ENCODE data around the gene COPRS.
"Not testable (repeated sequence)": the region's sequence is repeated elsewhere in the genome, so short reads cannot be mapped to it uniquely, and the experiment has no call there.

GRCh38 chr17:31828955-31829354 lies 30.1 kb downstream of the COPRS start:
- not testable (repeated sequence) for TF ChIP-seq CTCF (IDR thresholded peaks at IDR 0.05); ZBTB21 (CRISPR knock-in tag; IDR thresholded peaks at IDR 0.05; ENCODE audit: borderline replicate concordance); TP53 (CRISPR knock-in tag; IDR thresholded peaks at IDR 0.05); ERG (CRISPR knock-in tag; IDR thresholded peaks at IDR 0.05); ZNF219 (CRISPR knock-in tag; IDR thresholded peaks at IDR 0.05; ENCODE audit: borderline replicate concordance); ATF2 (CRISPR knock-in tag; IDR thresholded peaks at IDR 0.05; ENCODE audit: borderline replicate concordance, low read depth); NR2C2 (CRISPR knock-in tag; IDR thresholded peaks at IDR 0.05); FOXJ3 (CRISPR knock-in tag; IDR thresholded peaks at IDR 0.05; ENCODE audit: borderline replicate concordance); ATF3 (CRISPR knock-in tag; conservative IDR thresholded peaks at IDR 0.05); GRHL2 (CRISPR knock-in tag; IDR thresholded peaks at IDR 0.05; ENCODE audit: insufficient replicate concordance, severe bottlenecking); FOXP4 (CRISPR knock-in tag; IDR thresholded peaks at IDR 0.05)
- TF ChIP-seq ZNF121 (CRISPR knock-in tag; IDR thresholded peaks at IDR 0.05) = 0 out of 2 replicates have a peak, but pooled peaks have one; percentile 21
